IgD-negative memory B cell (primary cell): ENCODE data around the gene RP9. TPM values are rescaled to one million over a fixed set of nuclear protein-coding genes. Genes with fewer than 3 reads are reported as not detected.

ENCODE experiments used
- polyA plus RNA-seq: library from polyadenylated mRNA; unstranded; fragments of 300-500 nt; fragmentation: Illumina TruSeq; gene quantifications from one replicate; pipeline ENCODE4 v1.2.3, GENCODE V29; 2021

Gene RP9
- polyA plus RNA-seq, 1 donor from 2014 or later, result 49.6 TPM

Other genes starting within 250 kb of the RP9 start
- 21.0 TPM for gene KBTBD2, start 217.6 kb downstream of the RP9 start, polyA plus RNA-seq
- 0.30 TPM for gene FKBP9, start 152.0 kb downstream of the RP9 start, polyA plus RNA-seq
- 67.5 TPM for gene NT5C3A, start 46.6 kb downstream of the RP9 start, polyA plus RNA-seq
- 7.8 TPM for gene BBS9, start 20.2 kb upstream of the RP9 start, polyA plus RNA-seq